ENCODE measurements around the gene GPR146.

Gene GPR146

GRCh38 chr7:1012004-1012715, 32.2 kb upstream of the GPR146 start:
- DNase-seq: no peak

- no peak for DNase-seq
These were observed 31.6 kb upstream of the GPR146 start for GRCh38 chr7:1012716-1013095.

- no peak for DNase-seq
These were observed 30.8 kb upstream of the GPR146 start for GRCh38 chr7:1013581-1013980.

GRCh38 chr7:1014681-1015080, 29.7 kb upstream of the GPR146 start:
- no peak for DNase-seq

GRCh38 chr7:1015196-1016121, 28.9 kb upstream of the GPR146 start:
- DNase-seq: no peak

- DNase-seq: no peak
These were observed 27.5 kb upstream of the GPR146 start for GRCh38 chr7:1016577-1017531.

GRCh38 chr7:1017586-1018333, 26.6 kb upstream of the GPR146 start:
- no peak for DNase-seq

GRCh38 chr7:1018334-1018695, 26.0 kb upstream of the GPR146 start:
- DNase-seq: no peak

- no peak for DNase-seq
These were observed 25.0 kb upstream of the GPR146 start for GRCh38 chr7:1019255-1019785.

GRCh38 chr7:1019789-1020610, 24.3 kb upstream of the GPR146 start:
- no peak for DNase-seq

GRCh38 chr7:1020849-1021251, 23.5 kb upstream of the GPR146 start:
- DNase-seq: no peak

GRCh38 chr7:1021366-1021765, 23.0 kb upstream of the GPR146 start:
- no peak for DNase-seq

GRCh38 chr7:1021931-1022330, 22.4 kb upstream of the GPR146 start:
- DNase-seq: no peak

- no peak for DNase-seq
These were observed 22.0 kb upstream of the GPR146 start for GRCh38 chr7:1022356-1022755.

GRCh38 chr7:1022801-1023465, 21.4 kb upstream of the GPR146 start:
- DNase-seq: no peak

GRCh38 chr7:1024331-1024841, 20.0 kb upstream of the GPR146 start:
- peak; percentile 71 for DNase-seq

GRCh38 chr7:1024876-1025742, 19.2 kb upstream of the GPR146 start:
- DNase-seq: no peak

GRCh38 chr7:1025743-1026581, 18.4 kb upstream of the GPR146 start:
- peak; percentile 94 for DNase-seq
